Measurements from ENCODE around the gene FOXR1.
A peak's percentile ranks its signal among the peaks of the same experiment; 100 is the strongest.
"Not testable (repeated sequence)": the region's sequence is repeated elsewhere in the genome, so short reads cannot be mapped to it uniquely, and the experiment has no call there.

The FOXR1 gene

GRCh38 chr11:118939953-118940598 lies 31.5 kb upstream of the FOXR1 start:
- DNase-seq (ENCODE audit: extremely low read depth in 1 of 2, low read depth in 1 of 2): no peak

DNA sequence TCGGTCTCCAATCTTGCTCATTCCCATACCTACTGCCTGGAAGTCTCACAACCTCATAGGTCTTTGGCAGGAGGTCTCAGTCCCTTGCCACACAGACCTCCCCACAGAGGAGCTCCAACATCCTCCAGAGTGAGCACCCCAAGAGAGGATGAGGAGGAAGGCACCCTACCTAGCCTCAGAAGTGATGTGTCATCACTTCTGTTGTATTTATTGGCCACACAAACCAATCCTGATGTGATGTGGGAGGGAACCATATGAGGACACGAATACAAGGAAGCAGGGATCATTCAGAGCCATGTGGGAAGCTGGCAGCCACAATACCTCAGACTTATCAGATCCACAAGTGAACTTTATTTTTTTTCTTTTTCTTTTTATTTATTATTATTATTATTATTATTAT lies 24.5 kb upstream of the FOXR1 start:
- DNase-seq (ENCODE audit: extremely low read depth in 1 of 2, low read depth in 1 of 2): no peak

- DNase-seq (ENCODE audit: extremely low read depth in 1 of 2, low read depth in 1 of 2): no peak
Observed at GRCh38 chr11:118948000-118948399, 23.6 kb upstream of the FOXR1 start.

GRCh38 chr11:118953265-118953664 lies 18.3 kb upstream of the FOXR1 start:
- DNase-seq (ENCODE audit: extremely low read depth in 1 of 2, low read depth in 1 of 2): no peak

DNA sequence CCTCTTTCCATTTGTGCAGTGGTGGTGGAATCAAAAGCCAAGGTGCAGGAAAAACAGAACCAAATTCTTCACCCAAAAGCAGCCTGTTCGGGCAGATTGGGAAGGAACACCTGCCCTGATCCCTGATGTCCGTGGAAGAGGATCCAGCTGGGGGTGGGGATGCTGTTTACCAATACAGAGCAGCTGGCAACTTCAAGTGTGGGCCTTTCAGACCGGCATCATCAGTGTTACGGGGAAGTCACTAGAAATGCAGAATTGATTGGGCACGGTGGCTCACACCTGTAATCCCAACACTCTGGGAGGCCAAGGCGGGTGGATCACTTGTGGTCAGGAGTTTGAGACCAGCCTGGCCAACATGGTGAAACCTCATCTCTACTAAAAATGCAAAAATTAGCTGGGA lies 17.6 kb upstream of the FOXR1 start:
- not testable (repeated sequence) for DNase-seq (ENCODE audit: extremely low read depth in 1 of 2, low read depth in 1 of 2)

GRCh38 chr11:118956094-118956846 lies 15.3 kb upstream of the FOXR1 start, which contains the start of gene UPK2:
Gene UPK2 (plus strand): TSS chr11:118956298. CDS start chr11:118956351, 53 bp downstream.
- peak; percentile 80 to 84 for DNase-seq (ENCODE audit: extremely low read depth in 1 of 2, low read depth in 1 of 2)

DNA sequence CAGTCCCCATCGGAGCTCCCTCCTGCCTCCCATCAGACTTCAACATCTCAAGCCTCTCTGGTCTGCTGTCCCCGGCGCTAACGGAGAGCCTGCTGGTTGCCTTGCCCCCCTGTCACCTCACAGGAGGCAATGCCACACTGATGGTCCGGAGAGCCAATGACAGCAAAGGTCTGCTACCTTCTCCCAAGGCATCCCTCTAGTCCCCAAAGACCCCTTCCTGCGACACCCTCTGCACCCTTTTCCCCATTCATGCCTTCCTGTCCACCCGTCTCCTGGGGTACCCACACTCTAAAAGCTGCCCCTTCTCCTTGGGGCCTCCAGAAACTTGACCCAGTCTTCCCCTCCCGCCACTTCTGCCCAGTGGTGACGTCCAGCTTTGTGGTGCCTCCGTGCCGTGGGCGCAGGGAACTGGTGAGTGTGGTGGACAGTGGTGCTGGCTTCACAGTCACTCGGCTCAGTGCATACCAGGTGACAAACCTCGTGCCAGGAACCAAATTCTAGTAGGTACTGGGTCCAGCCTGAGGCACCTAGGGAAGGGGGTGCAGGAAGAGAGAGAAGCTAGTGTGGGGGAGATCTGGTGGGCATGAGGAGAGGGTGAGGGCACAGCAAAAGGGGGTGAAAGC lies 14.6 kb upstream of the FOXR1 start:
- DNase-seq (ENCODE audit: extremely low read depth in 1 of 2, low read depth in 1 of 2): no peak

- no peak for DNase-seq (ENCODE audit: extremely low read depth in 1 of 2, low read depth in 1 of 2)
Observed at GRCh38 chr11:118957549-118957948, 14.0 kb upstream of the FOXR1 start.

DNA sequence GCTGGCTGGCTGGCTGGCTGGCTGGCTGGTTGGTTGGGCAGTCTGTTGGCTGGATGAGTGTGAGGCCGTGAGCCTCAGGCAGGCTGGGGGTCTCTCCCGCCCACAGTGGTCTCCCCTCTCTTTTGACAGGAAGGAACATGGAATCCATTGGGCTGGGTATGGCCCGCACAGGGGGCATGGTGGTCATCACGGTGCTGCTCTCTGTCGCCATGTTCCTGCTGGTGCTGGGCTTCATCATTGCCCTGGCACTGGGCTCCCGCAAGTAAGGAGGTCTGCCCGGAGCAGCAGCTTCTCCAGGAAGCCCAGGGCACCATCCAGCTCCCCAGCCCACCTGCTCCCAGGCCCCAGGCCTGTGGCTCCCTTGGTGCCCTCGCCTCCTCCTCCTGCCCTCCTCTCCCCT lies 13.6 kb upstream of the FOXR1 start:
- DNase-seq (ENCODE audit: extremely low read depth in 1 of 2, low read depth in 1 of 2): no peak

DNA sequence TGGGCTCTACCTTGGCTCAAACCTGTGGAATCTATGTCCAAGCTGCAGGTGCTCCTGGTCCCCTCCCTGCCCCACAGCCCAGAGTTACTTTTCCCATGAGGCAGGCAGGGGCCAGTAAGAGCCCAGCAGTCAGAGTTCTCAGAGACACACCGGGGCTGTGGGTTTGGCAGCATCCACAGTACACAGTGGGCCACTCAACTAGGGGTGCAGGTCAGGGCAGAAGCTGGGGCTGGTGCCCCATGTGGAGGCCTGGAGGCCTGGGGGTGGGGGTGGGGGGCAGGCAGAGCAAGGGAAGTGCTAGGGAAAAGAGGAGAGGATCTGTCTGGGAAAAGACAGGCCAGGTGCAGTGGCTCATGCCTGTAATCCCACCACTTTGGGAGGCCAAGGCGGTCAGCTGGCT lies 13.0 kb upstream of the FOXR1 start:
- DNase-seq (ENCODE audit: extremely low read depth in 1 of 2, low read depth in 1 of 2): no peak

- DNase-seq (ENCODE audit: extremely low read depth in 1 of 2, low read depth in 1 of 2): no peak
Observed at GRCh38 chr11:118961189-118961588, 10.4 kb upstream of the FOXR1 start.

GRCh38 chr11:118961591-118961990 lies 10.0 kb upstream of the FOXR1 start:
- DNase-seq (ENCODE audit: extremely low read depth in 1 of 2, low read depth in 1 of 2): no peak

DNA sequence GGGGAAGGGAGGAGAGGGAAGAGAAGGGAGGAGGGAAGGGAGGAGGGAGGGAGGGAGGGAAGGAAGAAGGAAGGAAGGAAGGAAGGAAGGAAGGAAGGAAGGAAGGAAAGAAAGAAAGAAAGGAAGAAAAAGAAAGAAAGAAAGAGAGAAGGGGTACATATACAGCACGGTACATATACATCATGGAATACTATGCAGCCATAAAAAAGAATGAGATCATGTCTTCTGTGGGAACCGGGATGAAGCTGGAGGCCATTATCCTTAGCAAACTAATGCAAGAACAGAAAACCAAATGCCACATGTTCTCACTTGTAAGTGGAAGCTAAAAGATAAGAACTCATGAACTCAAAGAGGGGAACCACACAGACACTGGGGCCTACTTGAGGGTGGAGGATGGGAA lies 2.1 kb upstream of the FOXR1 start:
- DNase-seq (ENCODE audit: extremely low read depth in 1 of 2, low read depth in 1 of 2): not testable (repeated sequence)

DNA sequence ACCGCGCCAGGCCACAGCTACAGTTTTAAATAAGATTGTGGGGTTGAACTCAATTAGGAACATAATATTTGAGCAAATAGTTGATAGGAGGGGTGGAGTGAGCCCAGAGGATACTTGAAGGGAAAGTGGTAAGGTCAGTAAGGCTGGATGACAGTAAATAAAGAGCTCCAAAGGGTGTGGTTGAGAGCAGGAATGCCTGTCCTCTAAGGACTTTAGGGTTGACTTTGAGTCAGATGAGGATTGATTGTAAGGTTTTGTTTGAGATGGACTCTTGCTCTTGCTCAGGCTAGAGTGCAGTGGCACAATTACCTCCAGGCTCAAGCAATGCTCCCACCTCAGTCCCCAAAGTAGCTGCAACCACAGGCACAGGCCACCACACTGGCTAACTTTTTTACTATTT lies 2.4 kb downstream of the FOXR1 start:
- DNase-seq (ENCODE audit: extremely low read depth in 1 of 2, low read depth in 1 of 2): no peak

DNA sequence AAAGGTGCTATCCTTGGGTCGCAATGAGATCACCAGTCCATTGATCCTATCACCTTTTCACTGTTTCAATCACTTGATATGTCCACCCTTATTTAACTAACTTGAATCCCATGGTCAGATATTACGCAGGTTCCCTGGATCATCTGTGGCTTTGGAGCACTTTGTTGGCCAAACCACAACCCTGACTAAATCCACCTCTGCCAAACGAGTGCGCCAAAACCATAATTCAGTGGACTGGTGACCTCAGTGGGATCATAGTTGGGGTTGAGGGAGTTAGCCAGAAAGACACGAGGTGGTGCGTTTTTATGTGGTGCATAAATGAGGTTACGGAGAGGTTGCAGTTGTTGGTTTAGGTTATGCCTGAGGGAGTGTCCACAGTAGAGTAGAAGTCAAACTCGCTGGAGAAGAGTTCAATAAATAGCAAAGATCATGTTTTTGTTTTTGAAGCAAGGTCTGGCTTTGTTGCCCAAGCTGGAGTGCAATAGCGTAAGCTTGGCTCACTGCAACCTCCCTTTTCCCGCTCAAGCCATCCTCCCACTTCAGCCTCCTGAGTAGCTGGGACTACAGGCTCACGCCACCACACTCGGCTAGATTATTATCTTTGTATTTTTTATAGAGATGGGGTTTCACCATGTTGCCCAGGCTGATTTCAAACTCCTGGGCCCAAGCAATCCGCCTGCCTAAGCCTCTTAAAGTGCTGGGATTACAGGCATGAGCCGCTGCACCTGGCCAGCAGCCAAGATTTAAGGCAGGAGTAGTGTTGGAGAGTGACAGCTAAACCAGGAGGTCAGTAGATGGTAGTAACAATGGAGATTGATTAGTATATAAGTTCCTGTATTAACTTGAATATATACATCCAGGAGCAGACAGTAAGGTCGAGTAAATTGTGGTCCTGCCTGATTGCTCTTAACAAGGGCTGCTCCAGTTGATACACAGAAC lies 4.5 kb downstream of the FOXR1 start:
- DNase-seq (ENCODE audit: extremely low read depth in 1 of 2, low read depth in 1 of 2): no peak

DNA sequence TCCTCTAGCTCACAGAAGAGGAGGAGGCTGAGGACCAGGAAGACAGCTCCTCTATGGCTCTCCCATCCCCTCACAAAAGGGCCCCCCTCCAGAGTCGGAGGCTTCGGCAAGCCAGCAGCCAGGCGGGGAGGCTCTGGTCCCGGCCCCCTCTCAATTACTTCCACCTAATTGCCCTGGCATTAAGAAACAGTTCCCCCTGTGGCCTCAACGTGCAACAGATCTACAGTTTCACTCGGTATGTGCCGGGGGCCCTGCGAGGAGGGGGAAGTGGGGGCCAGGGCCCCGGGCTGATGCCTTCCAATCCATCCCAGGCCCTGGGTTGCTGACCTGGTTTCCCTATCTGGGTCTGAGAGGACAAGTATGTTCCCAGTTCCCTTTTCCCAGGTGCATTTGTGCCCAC lies 7.9 kb downstream of the FOXR1 start:
- DNase-seq (ENCODE audit: extremely low read depth in 1 of 2, low read depth in 1 of 2): no peak

GRCh38 chr11:118980191-118980881 lies 8.8 kb downstream of the FOXR1 start:
- no peak for DNase-seq (ENCODE audit: extremely low read depth in 1 of 2, low read depth in 1 of 2)

DNA sequence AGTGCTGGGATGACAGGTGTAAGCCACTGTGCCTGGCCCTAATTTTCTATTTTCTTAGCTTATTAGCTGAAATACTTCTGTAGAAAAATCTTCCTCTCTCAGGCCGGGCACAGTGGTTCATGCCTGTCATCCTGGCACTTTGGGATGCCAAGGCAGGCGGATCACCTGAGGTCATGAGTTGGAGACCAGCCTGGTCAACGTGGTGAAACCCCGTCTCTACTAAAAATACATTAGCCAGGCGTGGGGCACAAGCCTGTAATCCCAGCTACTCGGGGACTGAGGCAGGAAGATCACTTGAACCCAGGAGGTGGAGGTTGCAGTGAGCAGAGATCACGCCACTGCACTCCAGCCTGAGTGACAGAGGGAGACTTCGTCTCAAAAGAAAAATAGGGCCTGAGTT lies 12.8 kb downstream of the FOXR1 start:
- not testable (repeated sequence) for DNase-seq (ENCODE audit: extremely low read depth in 1 of 2, low read depth in 1 of 2)

- DNase-seq (ENCODE audit: extremely low read depth in 1 of 2, low read depth in 1 of 2): no peak
Observed at GRCh38 chr11:118984825-118985224, 13.3 kb downstream of the FOXR1 start.

DNA sequence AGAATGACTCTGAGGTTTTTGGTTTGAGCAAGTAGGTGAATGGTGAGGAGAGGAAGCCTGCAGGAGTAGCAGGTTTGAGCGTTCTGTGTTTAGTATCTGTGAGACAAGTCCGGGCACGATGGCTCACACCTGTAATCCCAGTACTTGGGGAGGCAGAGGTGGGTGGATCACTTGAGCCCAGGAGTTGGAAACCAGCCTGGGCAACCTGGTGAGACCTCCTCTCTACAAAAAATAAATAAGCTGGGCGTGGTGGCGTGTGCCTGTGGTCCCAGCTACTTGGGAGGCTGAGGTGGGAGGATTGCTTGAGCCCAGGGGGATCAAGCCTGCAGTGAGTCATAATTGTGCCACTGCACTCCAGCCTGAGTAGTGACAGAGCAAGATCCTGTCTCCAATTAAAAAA lies 16.7 kb downstream of the FOXR1 start:
- no peak for DNase-seq (ENCODE audit: extremely low read depth in 1 of 2, low read depth in 1 of 2)

Measured in activated CD8-positive, alpha-beta memory T cell treated with anti-CD3 and anti-CD28 coated beads for 1 hour (primary cell).